HG03060 (cell line): Measurements from ENCODE around the gene SH3BP5.

Experiments used
- ATAC-seq: cut with Tn5 transposase; IDR thresholded peaks from one replicate; pipeline ENCODE4 v1.9.1; 2021; ENCODE audit warnings: low read depth, moderate number of reproducible peaks; ENCODE audit not compliant: unreplicated experiment

SH3BP5 gene

DNA sequence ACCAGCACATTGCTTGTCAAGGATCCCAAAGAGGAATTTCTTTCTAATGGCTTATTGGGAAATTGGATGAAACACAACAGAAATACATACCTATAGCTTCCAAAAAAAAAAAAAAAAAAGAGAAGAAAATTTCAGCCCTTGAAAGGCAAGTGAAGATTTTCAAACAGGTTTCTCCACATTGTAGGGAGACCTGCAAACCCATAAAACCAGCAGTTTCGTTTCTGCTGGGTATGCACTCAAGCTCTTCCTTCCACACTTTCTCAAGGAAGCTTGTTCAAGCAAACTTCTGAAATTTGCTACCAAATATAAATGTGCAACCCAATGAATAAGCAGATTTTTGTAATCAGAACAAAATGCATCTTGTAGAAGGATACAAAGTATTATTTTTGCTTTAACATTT, 15.9 kb upstream of the SH3BP5 start:
- ATAC-seq: no peak

DNA sequence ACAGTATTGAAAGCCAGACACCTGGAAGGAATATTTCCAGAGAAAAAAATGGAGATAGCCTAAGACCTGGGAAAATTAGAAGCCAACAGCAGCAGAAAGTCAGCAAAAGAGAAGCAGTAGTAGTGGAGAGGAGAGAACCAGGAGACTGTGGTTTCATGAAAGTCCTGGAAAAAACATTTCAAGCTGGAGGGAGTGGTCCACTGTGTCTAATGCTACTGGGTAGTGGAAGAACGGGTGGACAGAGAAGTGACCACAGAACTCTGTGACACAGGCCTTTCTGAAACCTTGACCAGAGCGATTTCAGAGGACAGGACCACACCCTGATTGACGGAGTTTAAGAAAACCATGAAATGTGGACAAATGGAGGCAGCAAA, 15.3 kb upstream of the SH3BP5 start:
- no peak for ATAC-seq

DNA sequence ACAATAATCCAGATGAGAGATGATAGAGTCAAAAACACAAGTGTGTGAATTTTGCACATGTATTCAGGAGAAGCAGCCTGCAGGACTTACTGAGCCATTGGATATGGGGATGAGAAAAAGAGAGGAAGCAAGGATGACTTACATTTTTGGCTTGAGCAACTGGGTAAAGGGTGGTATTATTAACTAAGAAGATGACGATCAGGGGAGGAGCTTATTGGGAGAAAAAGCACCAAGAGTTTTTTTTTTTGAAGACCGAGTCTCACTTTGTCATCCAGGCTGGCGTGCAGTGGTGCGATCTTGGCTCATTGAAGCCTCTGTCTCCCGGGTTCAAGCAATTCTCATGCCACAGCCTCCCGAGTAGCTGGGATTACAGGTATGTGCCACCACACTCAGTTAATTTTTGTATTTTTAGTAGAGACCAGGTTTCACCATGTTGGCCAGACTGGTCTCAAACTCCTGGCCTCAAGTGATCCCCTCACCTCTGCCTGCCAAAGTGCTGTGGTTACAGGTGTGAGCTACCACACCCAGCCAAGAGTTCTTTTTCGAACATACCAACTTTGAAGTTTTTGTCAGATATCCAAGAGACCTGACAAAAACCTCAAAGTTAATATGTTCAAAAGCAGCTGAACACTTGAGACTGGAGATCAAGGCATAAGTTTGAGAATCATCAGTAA, 14.8 kb upstream of the SH3BP5 start:
- no peak for ATAC-seq

DNA sequence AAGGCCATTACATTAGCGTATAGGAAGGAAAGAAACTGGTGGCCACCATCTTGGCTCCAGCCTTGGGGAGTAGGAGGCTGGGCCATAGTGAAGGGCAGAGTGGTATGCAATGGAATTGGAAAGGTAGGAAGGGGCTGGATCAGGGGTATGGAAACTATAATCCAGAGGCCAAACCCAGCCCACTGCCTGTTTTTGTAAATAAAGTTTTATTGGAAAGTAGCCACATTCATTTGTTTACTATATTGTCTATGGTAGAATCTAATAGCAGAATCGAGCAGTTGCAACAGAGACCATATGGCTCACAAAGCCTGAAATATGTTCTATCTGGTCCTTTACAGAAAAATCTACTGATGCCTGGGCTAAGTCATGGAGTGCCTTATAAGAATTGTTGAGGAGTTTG, 14.1 kb upstream of the SH3BP5 start:
- ATAC-seq: no peak

DNA sequence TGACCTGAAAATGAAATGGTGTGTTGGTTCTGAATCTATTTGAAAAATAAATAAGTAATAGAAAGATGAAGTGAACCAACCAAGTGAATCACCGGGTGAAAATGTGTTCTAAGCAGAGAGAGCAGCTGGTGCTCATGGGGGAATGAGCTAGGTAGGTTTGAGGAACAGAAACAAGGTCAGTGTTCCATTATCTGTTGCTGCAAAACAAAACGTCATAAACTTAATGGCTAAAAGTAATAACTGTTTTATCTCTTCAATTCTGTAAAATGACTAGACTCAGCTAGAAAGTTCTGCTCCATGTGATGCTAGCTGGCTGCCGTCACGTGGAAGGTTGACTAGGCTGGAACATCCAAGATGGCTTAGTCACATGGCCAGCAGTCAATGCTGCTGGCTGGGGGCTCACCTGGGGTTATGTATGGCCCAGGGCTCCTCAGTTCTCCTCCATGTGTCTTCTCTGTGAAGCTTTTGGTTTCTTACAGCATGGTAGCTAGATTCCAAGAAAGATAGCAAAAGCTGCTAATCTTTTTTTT, 13.3 kb upstream of the SH3BP5 start:
- ATAC-seq: peak; percentile 80

DNA sequence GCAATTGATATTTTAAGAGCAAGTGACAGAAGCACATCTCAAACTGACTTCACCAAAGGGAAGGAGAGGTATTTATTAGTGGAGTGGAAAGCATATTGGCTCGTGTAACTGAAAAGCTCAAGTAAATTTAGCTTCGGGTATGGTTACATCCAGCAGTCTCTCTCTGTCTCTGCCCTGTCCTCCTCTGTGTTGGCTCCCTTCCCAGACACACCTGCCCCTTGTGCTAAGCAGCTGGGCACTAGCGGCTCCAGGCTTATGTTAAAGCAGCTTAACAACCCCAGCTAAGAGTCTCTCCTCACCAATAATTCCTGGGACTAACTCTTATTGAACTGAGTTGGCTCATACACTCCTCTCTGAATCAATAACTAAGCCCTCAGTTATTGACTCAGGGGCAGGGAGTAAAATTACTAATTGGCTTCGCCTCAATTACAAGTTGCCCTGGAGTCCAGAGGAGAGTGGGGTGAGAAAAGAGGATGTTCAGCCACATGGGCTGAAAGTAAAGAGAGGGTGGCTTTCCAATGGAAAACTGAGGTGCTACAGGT, 12.8 kb upstream of the SH3BP5 start:
- ATAC-seq: peak; percentile 16

DNA sequence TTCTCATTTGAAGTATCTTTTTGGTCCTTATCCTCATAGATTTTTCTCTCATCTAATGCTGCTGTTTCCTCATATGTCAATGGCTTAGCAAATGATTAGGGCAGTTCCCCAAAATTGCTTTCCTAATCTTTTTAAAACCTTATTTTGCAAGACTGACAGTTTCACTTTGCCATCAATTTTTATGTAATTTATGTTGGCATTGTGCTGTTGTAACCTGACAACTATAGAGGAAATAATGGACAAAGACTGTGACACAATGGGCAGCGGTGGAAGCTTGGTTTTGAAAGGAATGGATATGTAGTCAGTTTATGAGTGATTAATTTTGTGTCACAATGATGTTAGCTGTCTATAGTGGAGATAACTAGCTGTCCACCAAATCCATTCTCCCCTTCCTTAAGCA, 10.6 kb upstream of the SH3BP5 start:
- no peak for ATAC-seq

DNA sequence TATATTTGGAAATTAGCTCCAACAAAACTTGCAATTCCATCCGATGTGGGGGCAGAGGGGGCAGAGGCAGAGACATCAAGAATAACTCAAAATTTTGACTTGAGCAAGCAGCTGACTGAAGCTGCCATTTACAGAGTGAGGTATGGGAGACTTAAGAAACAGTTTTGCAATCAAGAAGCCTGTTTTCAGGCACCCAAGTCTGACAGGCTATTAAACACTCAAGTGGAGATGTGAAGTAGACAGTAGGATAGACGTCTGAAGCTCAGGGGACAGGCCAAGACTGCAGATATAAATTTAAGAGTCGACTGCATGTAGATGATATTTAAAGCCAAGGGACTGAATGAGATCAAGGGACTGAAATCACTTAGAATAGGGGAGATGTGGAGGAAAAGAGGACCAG, 9.9 kb upstream of the SH3BP5 start:
- no peak for ATAC-seq

DNA sequence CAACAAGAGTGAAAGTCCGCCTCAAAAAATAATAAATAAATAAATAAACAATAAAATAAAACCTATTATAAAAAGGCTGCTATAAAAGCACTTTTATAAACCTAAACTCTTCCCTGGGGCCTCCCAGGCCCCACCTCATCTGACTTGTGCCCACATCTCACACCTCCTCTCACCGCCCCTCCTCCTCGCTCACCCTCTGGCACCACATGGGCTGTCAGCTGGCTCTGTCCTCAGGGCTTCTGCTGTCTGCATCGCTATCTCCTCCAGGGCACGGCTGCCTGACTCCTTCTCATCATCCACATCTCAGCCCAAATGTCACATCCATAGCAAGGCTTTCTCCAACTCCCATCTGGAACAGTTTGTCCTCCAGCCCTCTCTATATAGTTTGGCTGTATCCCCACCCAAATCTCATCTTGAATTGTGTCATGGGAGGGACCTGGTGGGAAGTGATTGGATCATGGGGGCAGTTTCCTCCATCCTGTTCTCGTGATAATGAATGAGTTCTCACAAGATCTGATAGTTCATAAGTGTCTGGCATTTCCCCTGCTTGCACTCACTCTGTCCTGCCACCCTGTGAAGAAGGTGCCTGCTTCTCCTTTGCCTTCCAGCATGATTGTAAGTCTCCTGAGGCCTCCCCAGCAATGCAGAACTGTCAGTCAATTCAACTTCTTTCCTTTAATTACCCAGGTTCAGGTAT, 8.8 kb upstream of the SH3BP5 start:
- no peak for ATAC-seq

DNA sequence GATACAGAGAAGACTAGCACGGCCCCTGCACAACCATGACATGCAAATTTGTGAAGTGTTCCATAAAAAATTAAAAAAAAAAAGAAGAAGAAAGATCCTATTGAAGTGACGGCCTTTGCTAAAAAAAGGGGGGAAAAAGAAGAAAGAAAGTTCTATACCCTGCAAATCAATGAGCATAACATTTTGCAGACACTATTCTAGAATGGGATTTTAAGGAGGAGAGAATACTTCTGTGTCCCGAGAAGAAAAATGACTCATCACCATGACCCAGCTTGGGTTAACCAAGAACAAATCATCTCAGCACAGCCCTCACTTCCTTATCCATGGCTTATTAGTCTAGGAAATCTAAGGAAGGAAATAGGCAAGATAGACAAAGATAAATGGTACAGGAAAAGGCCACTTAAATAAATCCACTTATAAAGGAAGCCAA, 7.4 kb upstream of the SH3BP5 start:
- no peak for ATAC-seq

DNA sequence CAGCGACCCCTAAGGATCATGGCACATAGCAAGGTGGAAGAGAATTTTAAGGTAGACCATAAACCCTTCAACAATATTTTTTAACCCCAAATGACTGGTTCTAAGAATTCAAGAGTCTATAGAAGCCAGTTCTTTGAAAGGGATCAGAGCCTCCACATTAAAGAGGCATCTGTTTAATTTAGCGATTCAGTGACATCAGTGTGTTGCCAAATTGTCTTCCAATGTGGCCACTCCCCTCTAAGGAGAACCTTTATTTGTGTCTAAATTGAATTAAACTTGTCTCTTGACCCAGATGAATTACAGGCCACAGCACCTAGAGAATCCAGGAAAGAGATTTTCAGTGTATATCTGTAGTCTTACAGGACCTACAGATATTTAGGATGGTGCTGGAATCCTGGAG, 6.6 kb upstream of the SH3BP5 start:
- ATAC-seq: no peak

DNA sequence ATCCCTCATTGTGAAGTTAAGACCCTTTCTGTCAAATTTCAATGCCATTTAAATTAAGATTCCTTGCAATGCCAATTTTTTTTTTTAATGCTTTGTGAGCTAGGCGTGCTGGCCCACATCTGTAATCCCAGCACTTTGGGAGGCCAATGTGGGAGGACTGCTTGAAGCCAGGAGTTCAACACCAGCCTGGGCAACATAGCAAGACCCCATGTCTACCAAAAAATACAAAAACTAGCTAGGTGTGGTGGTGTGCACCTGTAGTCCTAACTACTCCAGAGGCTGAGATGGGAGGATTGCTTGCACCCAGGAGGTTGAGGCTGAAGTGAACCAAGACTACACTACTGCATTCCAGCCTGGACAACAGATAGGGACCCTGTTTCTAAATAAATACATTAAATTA, 5.6 kb upstream of the SH3BP5 start:
- ATAC-seq: no peak

DNA sequence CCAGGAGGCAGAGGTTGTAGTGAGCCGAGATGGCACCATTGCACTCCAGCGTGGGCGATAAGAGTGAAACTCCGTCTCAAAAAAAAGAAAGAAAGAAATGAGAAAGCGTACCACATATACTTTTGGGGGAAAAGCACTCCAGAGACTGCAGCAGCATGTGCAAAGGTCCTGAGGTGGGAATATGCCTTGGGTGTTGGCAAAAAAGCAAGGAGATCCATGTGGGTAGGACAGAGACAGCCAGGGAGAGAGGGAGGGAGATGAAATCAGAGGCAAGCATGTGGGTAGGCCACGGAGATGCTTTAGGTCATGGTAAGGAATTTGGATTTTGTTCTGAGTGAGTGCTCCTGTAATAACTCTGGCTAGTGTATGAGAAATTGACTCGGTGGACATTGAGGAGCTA, 3.7 kb upstream of the SH3BP5 start:
- ATAC-seq: no peak

DNA sequence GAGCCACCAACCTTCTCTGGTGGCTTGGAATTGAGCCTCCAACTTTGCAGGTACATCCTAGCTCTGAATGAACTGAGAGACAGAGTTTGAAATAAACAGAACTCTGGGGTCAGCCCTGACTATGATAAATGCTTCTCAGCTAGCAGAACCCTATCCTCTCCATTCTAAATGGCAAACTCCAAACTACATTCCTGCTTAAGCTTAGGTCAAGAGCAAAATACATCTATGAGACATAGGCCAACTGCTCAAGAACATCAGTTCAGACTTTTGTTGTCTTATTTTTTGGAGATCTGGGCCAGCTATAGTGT, 1.5 kb upstream of the SH3BP5 start:
- no peak for ATAC-seq

DNA sequence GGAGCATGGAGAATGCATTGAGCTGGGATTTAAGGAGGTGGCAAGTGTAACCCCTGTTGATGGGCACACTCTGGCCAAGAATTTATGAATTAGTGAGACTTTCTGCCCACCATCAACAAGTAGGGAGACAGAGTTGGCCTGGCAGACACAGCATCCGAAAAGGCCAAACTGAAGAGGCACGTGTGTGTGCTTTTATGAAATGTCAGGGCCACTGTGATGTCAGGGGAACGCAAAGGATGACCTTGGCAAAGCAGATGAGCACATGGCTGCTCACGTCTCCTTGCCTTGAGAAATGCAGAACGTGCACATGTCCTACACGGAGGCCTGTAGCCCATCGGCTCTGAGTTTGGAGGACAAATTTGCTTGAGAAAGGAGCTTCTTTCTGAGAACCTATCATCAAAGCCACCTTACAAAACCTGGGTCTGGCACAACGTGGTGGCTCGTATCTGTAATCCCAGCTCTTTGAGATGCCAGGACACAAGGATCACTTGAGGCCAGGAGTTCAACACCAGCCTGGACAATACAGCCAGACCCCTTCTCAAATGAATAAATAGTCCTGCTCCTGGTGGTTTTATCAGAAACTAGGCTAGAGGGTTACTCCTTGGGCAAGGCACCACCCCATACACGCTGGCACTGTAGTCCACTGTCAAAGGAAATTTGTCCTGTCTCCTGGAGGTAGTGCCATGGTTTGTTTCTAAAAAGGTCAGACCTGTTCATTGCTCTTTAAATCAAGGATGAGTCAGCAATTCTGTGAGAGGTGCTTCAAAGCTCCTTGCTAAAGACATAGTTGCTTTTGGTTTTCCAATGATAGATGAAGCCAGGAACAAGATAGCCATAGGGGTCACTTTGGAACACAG, 941 bp upstream of the SH3BP5 start:
- ATAC-seq: no peak

DNA sequence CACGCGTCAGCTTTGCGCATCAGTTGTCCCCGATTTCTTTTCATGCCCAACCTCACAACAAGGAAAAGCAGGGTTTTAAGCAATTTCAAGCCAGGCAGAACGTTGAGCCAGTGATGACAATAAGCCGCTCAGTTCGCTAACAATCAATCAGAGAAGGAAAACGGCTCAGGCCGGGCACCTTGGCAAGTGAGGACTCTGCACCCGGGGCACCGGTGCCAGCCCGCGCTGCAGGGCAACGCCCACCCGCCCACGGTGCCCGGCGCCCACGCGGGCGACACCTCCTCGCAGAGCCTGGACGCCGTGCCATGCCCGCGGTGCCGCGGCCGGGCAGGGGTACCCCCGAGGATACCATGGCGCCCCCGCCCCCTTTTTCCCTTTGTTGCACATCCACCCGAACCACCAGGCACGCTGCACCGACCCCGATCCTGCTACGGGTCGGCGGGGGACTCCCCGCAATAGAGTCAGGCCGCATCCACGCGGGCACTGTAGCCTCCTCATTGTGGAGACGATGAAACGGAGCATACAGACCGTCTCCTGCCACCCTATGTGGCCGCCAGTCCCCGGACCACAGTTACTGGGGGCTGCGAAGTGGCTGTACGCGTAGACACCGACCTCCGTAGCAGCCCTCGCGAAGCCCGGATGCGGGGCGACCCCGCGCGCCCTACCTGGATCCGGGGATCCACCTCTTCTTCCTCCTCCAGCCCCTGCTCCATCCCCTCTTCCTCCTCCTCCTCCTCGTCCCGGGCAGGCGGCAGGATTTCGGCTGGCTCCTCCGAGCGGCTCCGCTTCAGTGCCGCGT, 581 bp downstream of the SH3BP5 start:
- ATAC-seq: no peak

DNA sequence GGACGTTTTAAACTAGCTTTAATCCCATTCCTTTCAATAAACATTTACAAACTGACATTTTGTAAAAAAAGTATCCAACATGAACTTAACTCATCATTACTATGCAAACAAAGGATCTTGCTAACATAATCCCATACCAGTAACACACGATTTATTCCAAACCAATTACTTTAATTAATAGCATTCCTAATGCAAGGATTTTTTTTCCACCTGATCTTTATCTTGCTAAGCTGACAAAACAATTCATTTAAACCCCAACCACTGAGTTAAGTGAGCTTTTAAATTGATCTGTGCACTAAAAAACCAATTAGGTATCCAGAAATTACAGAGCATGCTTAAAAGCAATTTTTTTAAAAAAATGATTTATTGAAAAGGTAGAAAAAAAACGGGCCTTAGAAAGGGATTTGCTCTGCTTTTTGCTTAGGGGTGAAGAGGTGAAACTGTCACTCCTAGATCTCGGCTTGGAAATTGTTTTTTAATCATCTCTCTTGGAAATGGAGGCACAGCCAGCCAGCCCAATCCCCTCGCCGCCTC, 1.2 kb downstream of the SH3BP5 start:
- no peak for ATAC-seq

DNA sequence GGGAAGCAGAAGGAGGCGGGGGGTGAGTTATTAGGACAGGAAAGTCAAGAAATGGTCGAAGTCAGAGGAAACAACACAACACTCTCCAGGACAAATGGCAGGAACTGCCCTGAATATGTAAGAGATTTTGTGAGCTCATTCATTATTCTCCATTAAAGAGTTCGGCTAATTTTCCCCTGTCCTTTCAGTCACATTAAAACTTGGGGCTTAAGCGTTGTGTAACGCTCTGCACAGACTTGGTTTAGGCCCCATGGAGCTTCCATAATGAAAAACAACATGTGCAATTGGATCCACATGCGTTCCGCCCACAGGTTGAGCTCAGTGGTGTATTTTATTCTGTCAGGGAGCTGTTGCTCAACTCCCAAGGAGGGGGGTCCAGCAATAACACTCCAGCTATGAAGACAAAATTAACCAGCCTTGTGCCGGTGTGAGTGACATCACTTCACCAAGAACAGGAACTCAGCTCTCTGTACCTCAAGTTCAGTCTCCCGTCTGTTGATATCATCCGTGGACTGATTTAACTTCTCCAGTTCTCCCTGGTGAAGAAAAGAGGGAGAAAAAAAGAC, 2.3 kb downstream of the SH3BP5 start:
- no peak for ATAC-seq

DNA sequence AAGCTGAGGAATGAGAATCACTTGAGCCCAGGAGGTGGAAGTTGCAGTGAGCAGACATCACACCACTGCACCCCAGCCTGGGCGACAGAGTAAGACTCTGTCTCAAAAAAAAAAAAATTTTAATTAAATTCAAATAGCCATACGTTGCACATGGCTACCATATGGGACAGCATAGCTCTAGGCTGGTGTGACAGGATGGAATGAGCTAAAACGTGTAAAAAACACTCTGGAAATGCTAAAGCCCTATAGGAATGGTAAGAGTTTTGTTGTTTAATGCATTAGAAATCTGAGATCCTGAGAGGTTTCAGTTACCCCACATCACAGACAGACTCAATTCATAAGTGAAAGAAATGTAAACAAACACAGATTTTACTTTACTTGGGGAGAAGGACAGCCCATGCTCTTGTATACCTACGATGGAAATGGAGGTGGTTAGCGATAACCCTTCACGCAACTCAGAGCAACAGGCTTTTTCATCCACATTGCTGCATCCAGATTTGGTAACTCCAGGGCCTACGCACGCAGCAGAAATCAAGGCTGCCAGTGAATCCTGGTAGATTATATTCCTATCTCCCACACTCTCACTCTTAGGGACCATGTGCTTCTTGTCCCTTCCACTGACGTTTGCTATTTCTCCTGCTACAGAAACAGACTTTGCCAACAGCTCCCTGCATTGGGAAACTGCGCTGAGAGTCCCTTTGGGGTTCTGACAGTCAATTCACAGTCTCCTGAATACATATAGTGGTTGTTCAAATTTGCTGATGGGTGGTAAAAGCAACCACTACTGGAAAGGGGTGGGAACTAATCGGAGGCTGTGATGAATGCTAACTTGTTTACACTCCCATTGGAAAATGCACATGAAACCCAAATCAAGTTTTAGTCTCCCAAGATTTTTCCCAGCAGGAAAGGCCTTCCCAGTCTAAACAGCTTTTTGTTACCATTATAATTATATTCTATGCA, 3.1 kb downstream of the SH3BP5 start:
- ATAC-seq: no peak
